SU-DHL-6 (cell line): Measurements from ENCODE around the gene PTPRQ.

Experiments
- H2AFZ ChIP-seq: fragments of 200-600 bp; sonication (generic); 2 replicates; pipeline ENCODE4 v1.6.1; 2014; ENCODE audit warnings: low read depth, mild to moderate bottlenecking, moderate library complexity, mixed read lengths, antibody characterized with exemption, low read length; ENCODE audit not compliant: severe bottlenecking
- H3F3A ChIP-seq: fragments of 200-600 bp; shearing (Covaris generic); 2 replicates; pipeline ENCODE4 v1.6.0; 2016; ENCODE audit warnings: antibody characterized with exemption, mild to moderate bottlenecking; ENCODE audit not compliant: insufficient read depth
- H3K27ac ChIP-seq: fragments of 200-600 bp; sonication (generic); 2 replicates; pipeline ENCODE4 v1.5.1; 2016; ENCODE audit warnings: low read depth, mild to moderate bottlenecking, low read length, moderate library complexity, mixed read lengths
- H3K27me3 ChIP-seq: fragments of 200-600 bp; sonication (generic), shearing (Covaris generic); 2 replicates; pipeline ENCODE4 v1.6.0; 2014; ENCODE audit warnings: mild to moderate bottlenecking, low read length
- H3K36me3 ChIP-seq: fragments of 200-600 bp; sonication (generic); 2 replicates; pipeline ENCODE4 v1.6.1; 2014; ENCODE audit warnings: mild to moderate bottlenecking, low read length, mixed read lengths
- H3K4me2 ChIP-seq: fragments of 300-600, 200-600 bp; shearing (Covaris generic), sonication (generic); 2 replicates; pipeline ENCODE4 v1.6.0; 2014; ENCODE audit warnings: low read length, low read depth, mild to moderate bottlenecking; ENCODE audit not compliant: poor library complexity, severe bottlenecking
- H3K4me3 ChIP-seq: fragments of 200-600 bp; sonication (generic); 2 replicates; pipeline ENCODE4 v1.5.1; 2014; ENCODE audit warnings: antibody characterized with exemption, low read length, mild to moderate bottlenecking, mixed read lengths; ENCODE audit not compliant: insufficient read depth, poor library complexity, severe bottlenecking
- H3K79me2 ChIP-seq: fragments of 200-600 bp; sonication (generic); 2 replicates; pipeline ENCODE4 v1.6.1; 2014; ENCODE audit warnings: mild to moderate bottlenecking, low read length, moderate library complexity; ENCODE audit not compliant: insufficient read depth
- H3K9ac ChIP-seq: fragments of 200-600 bp; sonication (generic); 2 replicates; pipeline ENCODE4 v1.7.0; 2014; ENCODE audit warnings: mild to moderate bottlenecking, low read length
- H3K9me2 ChIP-seq: fragments of 200-600 bp; sonication (generic); replicated peaks from 2 replicates; pipeline ENCODE4 v1.6.1; 2014; ENCODE audit warnings: low read length; ENCODE audit not compliant: insufficient read depth
- H3K9me3 ChIP-seq: fragments of 200-600 bp; sonication (generic); 2 replicates; pipeline ENCODE4 v1.6.1; 2014; ENCODE audit warnings: low read length, mixed read lengths; ENCODE audit not compliant: insufficient read depth
- H4K20me1 ChIP-seq: fragments of 200-600 bp; sonication (generic); 2 replicates; pipeline ENCODE4 v1.6.1; 2014; ENCODE audit warnings: low read depth, mild to moderate bottlenecking, antibody characterized with exemption, low read length, moderate library complexity, mixed read lengths
- CTCF ChIP-seq: fragments of 200-600 bp; sonication (generic); IDR thresholded peaks from one replicate; pipeline ENCODE4 v1.5.1; 2017; ENCODE audit warnings: antibody characterized with exemption, mild to moderate bottlenecking, low read length, moderate library complexity; ENCODE audit not compliant: insufficient read depth, poor library complexity, severe bottlenecking
- EZH2phosphoT487 ChIP-seq: fragments of 200-600 bp; sonication (generic), shearing (Covaris generic); conservative IDR thresholded peaks from 2 replicates; pipeline ENCODE4 v1.6.1; 2018; ENCODE audit warnings: mild to moderate bottlenecking, antibody characterized with exemption, low read length, moderate library complexity, mixed read lengths

The PTPRQ gene

GRCh38 chr12:80677994-80678393 lies 234.0 kb downstream of the PTPRQ start:
- Histone ChIP-seq H3K79me2 (no peaks in the 10 kb centered on the region), H3K4me3 (no peak overlapping the region), H3K27me3 (no peaks in the 10 kb centered on the region), H3K9me2 (no peaks in the 10 kb centered on the region), H3K27ac (no peak overlapping the region), H3K36me3 (no peaks in the 10 kb centered on the region), H3K4me2 (no peak overlapping the region), H3F3A (no peaks in the 10 kb centered on the region), H3K9me3 (no peaks in the 10 kb centered on the region), H3K9ac (no peak overlapping the region), H2AFZ (no peak overlapping the region), H4K20me1 (no peaks in the 10 kb centered on the region)
- TF ChIP-seq CTCF: no peak
- no peak for TF ChIP-seq EZH2phosphoT487

- Histone ChIP-seq H3K4me2 (no peak overlapping the region), H3F3A (no peaks in the 10 kb centered on the region), H3K4me3 (no peak overlapping the region), H3K27ac (no peak overlapping the region), H3K79me2 (no peaks in the 10 kb centered on the region), H3K9ac (no peak overlapping the region), H3K9me2 (no peaks in the 10 kb centered on the region), H2AFZ (no peak overlapping the region), H3K27me3 (no peaks in the 10 kb centered on the region), H3K9me3 (no peaks in the 10 kb centered on the region), H3K36me3 (no peaks in the 10 kb centered on the region), H4K20me1 (no peaks in the 10 kb centered on the region)
- no peak for TF ChIP-seq EZH2phosphoT487
- no peak for TF ChIP-seq CTCF
These were observed 235.5 kb downstream of the PTPRQ start for GRCh38 chr12:80679346-80680131.

GRCh38 chr12:80681287-80681686 lies 237.3 kb downstream of the PTPRQ start:
- Histone ChIP-seq H3K9me2 (no peaks in the 10 kb centered on the region), H3F3A (no peaks in the 10 kb centered on the region), H2AFZ (no peak overlapping the region), H3K9ac (no peak overlapping the region), H3K79me2 (no peaks in the 10 kb centered on the region), H3K36me3 (no peaks in the 10 kb centered on the region), H3K4me3 (no peak overlapping the region), H3K27me3 (no peaks in the 10 kb centered on the region), H3K27ac (no peak overlapping the region), H3K4me2 (no peak overlapping the region), H3K9me3 (no peaks in the 10 kb centered on the region), H4K20me1 (no peaks in the 10 kb centered on the region)
- TF ChIP-seq EZH2phosphoT487 (no peak), CTCF (no peak)
